ENCODE data around the gene SWT1. TPM values are rescaled to one million over a fixed set of nuclear protein-coding genes. Genes with fewer than 3 reads are reported as not detected.

SWT1 gene
- total RNA-seq, 2 donors from 2014 or later, result 7.3 to 14.3 TPM

GRCh38 chr1:185287451-185287850 lies 130.5 kb downstream of the SWT1 start:
- Histone ChIP-seq H3K9me3 (no peaks in the 10 kb centered on the region), H3K27ac (no peak overlapping the region), H3K4me3 (no peak overlapping the region), H3K4me1 (replicated peaks) (no peaks in the 10 kb centered on the region), H3K27me3 (replicated peaks; ENCODE audit: insufficient read depth) (no peaks in the 10 kb centered on the region), H3K36me3 (no peaks in the 10 kb centered on the region)
- intact Hi-C loops (cut with DNase I), result no loop called here
- whole genome bisulfite sequencing, result 86% methylated on average over 2 of the region's 2 CpGs
- DNase-seq (ENCODE audit: low spot score), result no peak
- TF ChIP-seq POLR2A (IDR thresholded peaks at IDR 0.05) (no peak), POLR2AphosphoS5 (IDR thresholded peaks at IDR 0.05) (no peak), CTCF (IDR thresholded peaks at IDR 0.05) (no peak)

GRCh38 chr1:185288435-185288834 lies 131.5 kb downstream of the SWT1 start:
- no peak for TF ChIP-seq CTCF (IDR thresholded peaks at IDR 0.05)
- no peak for TF ChIP-seq POLR2AphosphoS5 (IDR thresholded peaks at IDR 0.05)
- no peak for TF ChIP-seq POLR2A (IDR thresholded peaks at IDR 0.05)
- intact Hi-C loops (cut with DNase I), result no loop called here
- Histone ChIP-seq H3K4me1 (replicated peaks) (no peaks in the 10 kb centered on the region), H3K27me3 (replicated peaks; ENCODE audit: insufficient read depth) (no peaks in the 10 kb centered on the region), H3K4me3 (no peak overlapping the region), H3K36me3 (no peaks in the 10 kb centered on the region), H3K27ac (no peak overlapping the region), H3K9me3 (no peaks in the 10 kb centered on the region)
- no peak for DNase-seq (ENCODE audit: low spot score)
- WGBS, result 90% methylated on average over 3 of the region's 3 CpGs

- DNase-seq (ENCODE audit: low spot score), result no peak
- Histone ChIP-seq H3K27me3 (replicated peaks; ENCODE audit: insufficient read depth) (no peaks in the 10 kb centered on the region), H3K4me1 (replicated peaks) (no peaks in the 10 kb centered on the region), H3K4me3 (no peak overlapping the region), H3K27ac (no peak overlapping the region), H3K9me3 (no peaks in the 10 kb centered on the region), H3K36me3 (no peaks in the 10 kb centered on the region)
- TF ChIP-seq CTCF (IDR thresholded peaks at IDR 0.05) (no peak), POLR2AphosphoS5 (IDR thresholded peaks at IDR 0.05) (no peak), POLR2A (IDR thresholded peaks at IDR 0.05) (no peak)
- intact Hi-C loops (cut with DNase I), result no loop called here
Measured at GRCh38 chr1:185289880-185290279, 132.9 kb downstream of the SWT1 start.

- H3K27ac ChIP-seq, result no peak overlapping the region
- no peaks in the 10 kb centered on the region for H3K9me3 ChIP-seq
- H3K4me1 ChIP-seq (replicated peaks), result no peaks in the 10 kb centered on the region
- intact Hi-C loops (cut with DNase I), result no loop called here
- TF ChIP-seq POLR2A (IDR thresholded peaks at IDR 0.05) (no peak), POLR2AphosphoS5 (IDR thresholded peaks at IDR 0.05) (no peak), CTCF (IDR thresholded peaks at IDR 0.05) (no peak)
- H3K4me3 ChIP-seq, result no peak overlapping the region
- 92% methylated on average over 1 of the region's 1 CpG for WGBS
- H3K36me3 ChIP-seq, result no peaks in the 10 kb centered on the region
- DNase-seq (ENCODE audit: low spot score), result no peak
- H3K27me3 ChIP-seq (replicated peaks; ENCODE audit: insufficient read depth), result no peaks in the 10 kb centered on the region
Measured at GRCh38 chr1:185291159-185291558, 134.2 kb downstream of the SWT1 start.

GRCh38 chr1:185291652-185292051 lies 134.7 kb downstream of the SWT1 start:
- TF ChIP-seq POLR2AphosphoS5 (IDR thresholded peaks at IDR 0.05), result no peak
- TF ChIP-seq CTCF (IDR thresholded peaks at IDR 0.05), result no peak
- TF ChIP-seq POLR2A (IDR thresholded peaks at IDR 0.05), result no peak
- Histone ChIP-seq H3K36me3 (no peaks in the 10 kb centered on the region), H3K4me1 (replicated peaks) (no peaks in the 10 kb centered on the region), H3K27ac (no peak overlapping the region), H3K27me3 (replicated peaks; ENCODE audit: insufficient read depth) (no peaks in the 10 kb centered on the region), H3K9me3 (no peaks in the 10 kb centered on the region), H3K4me3 (no peak overlapping the region)
- DNase-seq (ENCODE audit: low spot score), result no peak
- WGBS, result 88% methylated on average over 1 of the region's 1 CpG
- intact Hi-C loops (cut with DNase I), result no loop called here

Data from prostate gland (tissue), 2 donors.